Breast epithelium (tissue), 4 donors: ENCODE results near the gene CHST7. TPM values are rescaled to one million over a fixed set of nuclear protein-coding genes. Genes with fewer than 3 reads are reported as not detected.
A peak's percentile ranks its signal among the peaks of the same experiment; 100 is the strongest.

ENCODE experiments used
- DNase-seq, 2 donors: peaks; one replicate each; pipeline ENCODE4 v3.0.0-alpha.2; 2019; ENCODE audit warnings: low spot score in 2 of 2
- H3K27ac ChIP-seq, 2 donors: fragments of 200-600 bp; sonication (generic) in 1 of 2; one replicate each; pipeline ENCODE4 v1.5.1; 2016 to 2019; ENCODE audit warnings: mild to moderate bottlenecking in 1 of 2
- H3K27me3 ChIP-seq, 2 donors: fragments of 200-600 bp; sonication (generic) in 1 of 2; one replicate each; pipeline versions ENCODE4 v1.5.1 to v1.6.0; 2017 to 2019; ENCODE audit warnings: control low read depth in 1 of 2, mild to moderate bottlenecking in 1 of 2
- H3K36me3 ChIP-seq: fragments of 200-600 bp; one replicate; pipeline ENCODE4 v1.5.1; 2019
- H3K4me1 ChIP-seq, 2 donors: fragments of 200-600 bp; sonication (generic); one replicate each; pipeline ENCODE4 v1.5.1; 2016 to 2019; ENCODE audit warnings: control low read depth in 1 of 2
- H3K4me3 ChIP-seq, 3 donors: fragments of 200-600 bp; sonication (generic); 1 replicate in 2 of 3; 2 replicates in 1 of 3; pipeline ENCODE4 v1.5.1; 2016 to 2019; ENCODE audit warnings: mild to moderate bottlenecking in 3 of 3, moderate library complexity in 2 of 3
- H3K9me3 ChIP-seq, 2 donors: fragments of 200-600 bp; sonication (generic) in 1 of 2; one replicate each; pipeline ENCODE4 v1.5.1; 2016 to 2019; ENCODE audit warnings: control low read depth in 1 of 2
- POLR2A ChIP-seq: fragments of 450-650 bp; IDR thresholded peaks from one replicate; pipeline ENCODE4 v1.6.1; 2016; ENCODE audit warnings: antibody characterized with exemption, mild to moderate bottlenecking, moderate library complexity
- POLR2AphosphoS5 ChIP-seq, 3 donors: sonication (generic); formaldehyde crosslinking; IDR thresholded peaks; one replicate each; pipeline ENCODE4 v1.6.1; 2017; ENCODE audit warnings: antibody characterized with exemption in 3 of 3
- intact Hi-C: fragments of 100-400 bp; cut with DNase I; formaldehyde crosslinking; loops from one replicate; pipeline ENCODE4 v1.15.1; 2023; ENCODE audit warnings: low total_unique reads
- total RNA-seq, 3 donors: library from RNA; depleted of rRNA; stranded (reverse); fragments of >200 nt; gene quantifications; one replicate each; pipeline ENCODE4 v1.1.0, GENCODE V29; 2016
- TF ChIP-seq, protein P1 (sequence below), 3 donors: fragments of 450-650 bp; IDR thresholded peaks; one replicate each; pipeline ENCODE4 v1.5.1; 2016 to 2017; ENCODE audit warnings: antibody characterized with exemption in 3 of 3, mild to moderate bottlenecking in 3 of 3, moderate library complexity in 3 of 3

The CHST7 gene
- total RNA-seq, 3 donors from 2014 or later = 7.5 to 81.6 (median 10.8) TPM

DNA sequence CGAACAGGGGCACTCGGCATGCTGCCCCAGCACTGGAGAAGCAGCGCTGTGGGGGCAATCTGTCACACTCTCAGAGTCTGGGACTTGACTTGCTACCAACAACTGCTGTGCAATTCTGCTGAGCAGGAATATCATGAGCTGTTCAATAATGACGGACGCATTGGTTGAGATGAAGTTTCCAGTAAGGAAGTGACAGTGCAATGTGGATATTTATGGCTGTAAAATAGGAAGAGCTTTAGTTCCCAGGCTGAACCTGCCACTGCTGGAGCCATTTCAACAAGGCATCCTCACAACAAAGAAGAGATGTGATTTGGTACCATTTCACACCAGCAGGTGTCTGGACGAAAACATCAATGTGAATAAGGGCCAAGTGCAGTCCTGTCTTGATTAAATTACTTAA, 24.2 kb downstream of the CHST7 start:
- Histone ChIP-seq H3K4me3 (no peak overlapping the region), H3K27me3 (peaks cover 0 to 44% of the 10 kb centered on the region in 2 donors), H3K36me3 (no peaks in the 10 kb centered on the region), H3K9me3 (no peaks in the 10 kb centered on the region), H3K27ac (no peak overlapping the region), H3K4me1 (no peaks in the 10 kb centered on the region)
- intact Hi-C loops = no loop called here
- TF ChIP-seq POLR2A (no peak), POLR2AphosphoS5 (IDR thresholded peaks at IDR 0.05) (no peak)
- TF ChIP-seq, protein P1, sequence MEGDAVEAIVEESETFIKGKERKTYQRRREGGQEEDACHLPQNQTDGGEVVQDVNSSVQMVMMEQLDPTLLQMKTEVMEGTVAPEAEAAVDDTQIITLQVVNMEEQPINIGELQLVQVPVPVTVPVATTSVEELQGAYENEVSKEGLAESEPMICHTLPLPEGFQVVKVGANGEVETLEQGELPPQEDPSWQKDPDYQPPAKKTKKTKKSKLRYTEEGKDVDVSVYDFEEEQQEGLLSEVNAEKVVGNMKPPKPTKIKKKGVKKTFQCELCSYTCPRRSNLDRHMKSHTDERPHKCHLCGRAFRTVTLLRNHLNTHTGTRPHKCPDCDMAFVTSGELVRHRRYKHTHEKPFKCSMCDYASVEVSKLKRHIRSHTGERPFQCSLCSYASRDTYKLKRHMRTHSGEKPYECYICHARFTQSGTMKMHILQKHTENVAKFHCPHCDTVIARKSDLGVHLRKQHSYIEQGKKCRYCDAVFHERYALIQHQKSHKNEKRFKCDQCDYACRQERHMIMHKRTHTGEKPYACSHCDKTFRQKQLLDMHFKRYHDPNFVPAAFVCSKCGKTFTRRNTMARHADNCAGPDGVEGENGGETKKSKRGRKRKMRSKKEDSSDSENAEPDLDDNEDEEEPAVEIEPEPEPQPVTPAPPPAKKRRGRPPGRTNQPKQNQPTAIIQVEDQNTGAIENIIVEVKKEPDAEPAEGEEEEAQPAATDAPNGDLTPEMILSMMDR (IDR thresholded peaks at IDR 0.05) = no peak
- no peak for DNase-seq

DNA sequence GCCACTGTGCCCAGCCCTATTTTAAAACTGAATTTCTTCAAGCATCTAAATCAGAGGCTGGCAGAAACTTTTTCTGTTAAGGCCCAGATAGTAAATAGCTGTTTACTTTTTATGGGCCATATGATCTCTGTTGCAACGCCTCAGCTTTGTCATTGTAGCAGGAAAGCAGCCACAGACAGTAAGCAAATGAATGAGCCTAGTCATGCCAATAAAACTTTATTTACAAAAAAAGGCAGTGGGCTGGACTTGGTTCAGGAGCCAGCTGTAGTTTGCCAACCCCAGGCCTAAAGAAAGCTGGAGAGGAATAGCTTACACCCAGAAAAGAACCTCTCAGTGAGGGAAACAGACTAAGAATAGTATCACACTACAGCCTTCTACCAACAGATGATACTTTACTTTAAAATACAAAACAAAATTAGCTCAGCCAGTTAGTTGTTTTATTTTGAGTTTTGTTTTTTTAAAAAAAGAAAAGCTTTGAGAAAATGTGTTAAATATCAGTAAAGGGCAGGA, 25.5 kb downstream of the CHST7 start:
- TF ChIP-seq POLR2AphosphoS5 (IDR thresholded peaks at IDR 0.05) (no peak), POLR2A (no peak)
- TF ChIP-seq, protein P1 (IDR thresholded peaks at IDR 0.05) = no peak
- no peaks in the 10 kb centered on the region for H3K9me3 ChIP-seq
- H3K27ac ChIP-seq = no peak overlapping the region
- DNase-seq = no peak
- intact Hi-C loops = no loop called here
- H3K4me1 ChIP-seq = no peaks in the 10 kb centered on the region
- H3K4me3 ChIP-seq = no peak overlapping the region
- H3K36me3 ChIP-seq = no peaks in the 10 kb centered on the region
- H3K27me3 ChIP-seq = peaks cover 0 to 50% of the 10 kb centered on the region in 2 donors

DNA sequence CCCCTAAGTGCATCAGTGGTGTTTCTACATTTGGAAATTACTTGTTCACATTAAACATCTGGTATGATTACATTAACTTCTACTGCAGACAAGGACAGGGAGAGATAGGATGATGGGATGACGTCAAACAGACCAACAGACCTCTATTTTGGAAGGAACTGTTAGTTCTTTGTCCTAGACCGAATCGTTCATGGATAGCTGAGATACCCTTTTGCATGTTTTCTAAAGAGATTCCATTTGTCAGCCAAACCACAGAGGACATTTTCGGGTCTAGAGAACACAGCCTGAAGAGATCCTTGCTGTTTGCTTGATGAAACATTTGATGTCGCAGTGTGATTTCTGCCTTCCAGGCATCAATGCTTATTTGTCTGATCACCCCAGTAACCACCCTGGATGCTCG, 27.7 kb downstream of the CHST7 start:
- Histone ChIP-seq H3K27me3 (peaks cover 0 to 42% of the 10 kb centered on the region in 2 donors), H3K36me3 (no peaks in the 10 kb centered on the region), H3K27ac (no peak overlapping the region), H3K9me3 (no peaks in the 10 kb centered on the region), H3K4me3 (no peak overlapping the region), H3K4me1 (no peaks in the 10 kb centered on the region)
- TF ChIP-seq POLR2AphosphoS5 (IDR thresholded peaks at IDR 0.05) (no peak), POLR2A (no peak)
- TF ChIP-seq, protein P1 (IDR thresholded peaks at IDR 0.05) = no peak
- intact Hi-C loops = no loop called here
- DNase-seq = peak in 1 of 2 donors; percentile 34

DNA sequence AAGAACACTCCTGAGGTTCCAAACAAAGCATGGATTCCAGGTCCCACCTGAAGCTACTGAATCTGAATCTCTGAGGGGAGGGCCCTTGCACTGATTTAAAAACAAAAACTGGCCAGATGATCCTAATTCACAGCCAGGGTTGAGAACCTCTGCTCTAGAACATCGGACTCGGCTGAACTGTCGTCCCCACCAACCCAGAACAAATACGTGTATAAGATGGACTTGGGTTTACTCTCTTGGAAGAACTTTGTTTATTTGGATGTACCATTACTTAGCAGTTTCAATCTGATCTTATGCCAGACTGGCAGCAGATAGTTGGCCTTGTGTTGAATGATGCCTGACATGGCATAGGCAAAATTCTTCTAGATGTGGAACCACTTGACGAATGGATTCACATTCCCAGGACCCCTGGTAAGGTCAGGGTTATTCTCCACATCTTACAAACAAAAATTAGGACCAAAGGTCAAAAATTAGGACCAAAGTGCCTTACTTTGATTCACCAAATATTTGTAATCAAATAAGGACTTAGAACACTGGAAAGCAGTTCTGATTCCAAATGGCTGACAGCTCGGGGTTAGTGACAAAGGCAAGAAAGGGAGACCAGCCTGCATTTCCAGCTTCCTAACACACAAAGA, 29.0 kb downstream of the CHST7 start:
- H3K27ac ChIP-seq = no peak overlapping the region
- no peak for DNase-seq
- no peaks in the 10 kb centered on the region for H3K4me1 ChIP-seq
- H3K27me3 ChIP-seq = peaks cover 0 to 41% of the 10 kb centered on the region in 2 donors
- intact Hi-C loops = no loop called here
- H3K36me3 ChIP-seq = no peaks in the 10 kb centered on the region
- H3K9me3 ChIP-seq = no peaks in the 10 kb centered on the region
- H3K4me3 ChIP-seq = no peak overlapping the region
- TF ChIP-seq POLR2A = no peak
- TF ChIP-seq, protein P1 (IDR thresholded peaks at IDR 0.05) = no peak
- no peak for TF ChIP-seq POLR2AphosphoS5 (IDR thresholded peaks at IDR 0.05)

DNA sequence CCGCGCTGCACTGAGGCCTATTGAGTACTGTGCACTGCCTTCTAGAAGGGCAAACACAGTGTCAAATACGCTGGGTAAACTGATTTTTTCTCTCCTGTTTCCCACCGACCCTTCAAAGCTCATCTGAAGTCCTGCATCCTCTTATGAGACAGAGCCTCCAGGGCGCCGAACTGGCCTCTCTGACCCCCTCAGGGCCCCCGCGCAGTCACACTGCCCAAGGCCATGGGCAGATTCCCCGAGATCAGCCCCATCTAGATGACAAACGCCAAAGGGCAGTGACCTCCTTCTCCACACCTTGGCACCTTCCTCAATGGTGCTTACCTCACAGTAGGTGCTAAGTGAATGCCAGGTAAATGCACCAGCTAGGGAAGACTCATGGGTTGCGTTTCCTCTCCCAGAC, 34.4 kb downstream of the CHST7 start:
- no peak overlapping the region for H3K4me3 ChIP-seq
- TF ChIP-seq POLR2A (no peak), POLR2AphosphoS5 (IDR thresholded peaks at IDR 0.05) (no peak)
- TF ChIP-seq, protein P1 (IDR thresholded peaks at IDR 0.05) = no peak
- DNase-seq = no peak
- H3K27me3 ChIP-seq = peaks cover 0 to 31% of the 10 kb centered on the region in 2 donors
- H3K27ac ChIP-seq = no peak overlapping the region
- intact Hi-C loops = no loop called here
- H3K9me3 ChIP-seq = no peaks in the 10 kb centered on the region
- no peaks in the 10 kb centered on the region for H3K4me1 ChIP-seq
- H3K36me3 ChIP-seq = no peaks in the 10 kb centered on the region
